ENCODE measurements around the gene CYP4F11.
"Not testable (repeated sequence)": the region's sequence is repeated elsewhere in the genome, so short reads cannot be mapped to it uniquely, and the experiment has no call there.

CYP4F11 gene

GRCh38 chr19:15902898-15903297 lies 31.4 kb downstream of the CYP4F11 start:
- H3K36me3 Mint-ChIP-seq (ENCODE audit: low read depth); intact Hi-C loops (cut with micrococcal nuclease); H3K4me1 Mint-ChIP-seq (ENCODE audit: low read depth); H3K27me3 Mint-ChIP-seq; H3K4me3 Mint-ChIP-seq; H3K27ac Mint-ChIP-seq: not testable (repeated sequence)
- peaks cover 14% of the 10 kb centered on the region for H3K9me3 Mint-ChIP-seq

- Mint-ChIP-seq H3K4me1 (ENCODE audit: low read depth) (peaks cover 9% of the 10 kb centered on the region), H3K27ac (no peak overlapping the region), H3K9me3 (peaks cover 14% of the 10 kb centered on the region), H3K27me3 (peaks cover 9% of the 10 kb centered on the region), H3K36me3 (ENCODE audit: low read depth) (no peaks in the 10 kb centered on the region), H3K4me3 (no peak overlapping the region)
- intact Hi-C loops (cut with micrococcal nuclease), result no loop called here
These were observed 32.1 kb downstream of the CYP4F11 start for GRCh38 chr19:15902254-15902653.

- intact Hi-C loops (cut with micrococcal nuclease), result no loop called here
- H3K27me3 Mint-ChIP-seq, result peaks cover 9% of the 10 kb centered on the region
- H3K36me3 Mint-ChIP-seq (ENCODE audit: low read depth), result no peaks in the 10 kb centered on the region
- no peak overlapping the region for H3K27ac Mint-ChIP-seq
- peaks cover 14% of the 10 kb centered on the region for H3K9me3 Mint-ChIP-seq
- H3K4me3 Mint-ChIP-seq, result peak overlapping the region; percentile 22
- H3K4me1 Mint-ChIP-seq (ENCODE audit: low read depth), result peaks cover 17% of the 10 kb centered on the region
These were observed 33.8 kb downstream of the CYP4F11 start for GRCh38 chr19:15900504-15900903.

GRCh38 chr19:15900032-15900431 lies 34.3 kb downstream of the CYP4F11 start:
- Mint-ChIP-seq H3K4me1 (ENCODE audit: low read depth) (peaks cover 17% of the 10 kb centered on the region), H3K4me3 (peak overlapping the region; percentile 35), H3K9me3 (peaks cover 11% of the 10 kb centered on the region)
- H3K27me3 Mint-ChIP-seq; H3K36me3 Mint-ChIP-seq (ENCODE audit: low read depth); H3K27ac Mint-ChIP-seq; intact Hi-C loops (cut with micrococcal nuclease): not testable (repeated sequence)

- intact Hi-C loops (cut with micrococcal nuclease); H3K27ac Mint-ChIP-seq; H3K27me3 Mint-ChIP-seq; H3K36me3 Mint-ChIP-seq (ENCODE audit: low read depth); H3K9me3 Mint-ChIP-seq: not testable (repeated sequence)
- H3K4me1 Mint-ChIP-seq (ENCODE audit: low read depth), result peaks cover 17% of the 10 kb centered on the region
- peak overlapping the region; percentile 35 for H3K4me3 Mint-ChIP-seq
These were observed 34.8 kb downstream of the CYP4F11 start for GRCh38 chr19:15899561-15899960.

GRCh38 chr19:15897738-15898276 lies 36.5 kb downstream of the CYP4F11 start, which contains the start of gene CYP4F2:
Gene CYP4F2, minus strand, starts transcription at chr19:15898074. Its CDS starts 463 bp downstream, at chr19:15897611.
- intact Hi-C loops (cut with micrococcal nuclease), result no loop called here
- Mint-ChIP-seq H3K36me3 (ENCODE audit: low read depth) (no peaks in the 10 kb centered on the region), H3K27ac (no peak within 1 kb of the TSS), H3K9me3 (no peaks in the 10 kb centered on the region), H3K4me3 (no peak within 1 kb of the TSS), H3K27me3 (peaks cover 9% of the 10 kb centered on the region), H3K4me1 (ENCODE audit: low read depth) (peaks cover 17% of the 10 kb centered on the region)

- Mint-ChIP-seq H3K27ac (no peak overlapping the region), H3K27me3 (peaks cover 9% of the 10 kb centered on the region), H3K4me3 (no peak overlapping the region), H3K9me3 (no peaks in the 10 kb centered on the region), H3K36me3 (ENCODE audit: low read depth) (no peaks in the 10 kb centered on the region), H3K4me1 (ENCODE audit: low read depth) (peaks cover 17% of the 10 kb centered on the region)
- intact Hi-C loops (cut with micrococcal nuclease), result no loop called here
These were observed 37.1 kb downstream of the CYP4F11 start for GRCh38 chr19:15897026-15897737.

- no peak overlapping the region for H3K27ac Mint-ChIP-seq
- H3K27me3 Mint-ChIP-seq, result peaks cover 9% of the 10 kb centered on the region
- H3K4me1 Mint-ChIP-seq (ENCODE audit: low read depth), result peaks cover 17% of the 10 kb centered on the region
- no peaks in the 10 kb centered on the region for H3K9me3 Mint-ChIP-seq
- intact Hi-C loops (cut with micrococcal nuclease), result no loop called here
- no peak overlapping the region for H3K4me3 Mint-ChIP-seq
- H3K36me3 Mint-ChIP-seq (ENCODE audit: low read depth), result no peaks in the 10 kb centered on the region
These were observed 38.4 kb downstream of the CYP4F11 start for GRCh38 chr19:15895876-15896430.

- peaks cover 11% of the 10 kb centered on the region for H3K4me1 Mint-ChIP-seq (ENCODE audit: low read depth)
- no peaks in the 10 kb centered on the region for H3K36me3 Mint-ChIP-seq (ENCODE audit: low read depth)
- no peaks in the 10 kb centered on the region for H3K9me3 Mint-ChIP-seq
- no peak overlapping the region for H3K4me3 Mint-ChIP-seq
- H3K27ac Mint-ChIP-seq, result no peak overlapping the region
- H3K27me3 Mint-ChIP-seq, result peaks cover under 1% of the 10 kb centered on the region
- intact Hi-C loops (cut with micrococcal nuclease), result no loop called here
These were observed 40.0 kb downstream of the CYP4F11 start for GRCh38 chr19:15894359-15894758.

GRCh38 chr19:15893477-15893876 lies 40.9 kb downstream of the CYP4F11 start:
- Mint-ChIP-seq H3K27ac (no peak overlapping the region), H3K9me3 (no peaks in the 10 kb centered on the region), H3K36me3 (ENCODE audit: low read depth) (no peaks in the 10 kb centered on the region), H3K4me3 (no peak overlapping the region), H3K4me1 (ENCODE audit: low read depth) (peaks cover 11% of the 10 kb centered on the region), H3K27me3 (no peaks in the 10 kb centered on the region)
- intact Hi-C loops (cut with micrococcal nuclease), result no loop called here

- Mint-ChIP-seq H3K4me1 (ENCODE audit: low read depth) (peaks cover 6% of the 10 kb centered on the region), H3K4me3 (no peak overlapping the region), H3K36me3 (ENCODE audit: low read depth) (no peaks in the 10 kb centered on the region), H3K27me3 (no peaks in the 10 kb centered on the region), H3K9me3 (no peaks in the 10 kb centered on the region), H3K27ac (no peak overlapping the region)
- intact Hi-C loops (cut with micrococcal nuclease), result no loop called here
These were observed 42.3 kb downstream of the CYP4F11 start for GRCh38 chr19:15892012-15892411.

- H3K4me3 Mint-ChIP-seq, result no peak overlapping the region
- intact Hi-C loops (cut with micrococcal nuclease), result no loop called here
- H3K27ac Mint-ChIP-seq, result no peak overlapping the region
- H3K9me3 Mint-ChIP-seq, result no peaks in the 10 kb centered on the region
- no peaks in the 10 kb centered on the region for H3K4me1 Mint-ChIP-seq (ENCODE audit: low read depth)
- H3K36me3 Mint-ChIP-seq (ENCODE audit: low read depth), result no peaks in the 10 kb centered on the region
- no peaks in the 10 kb centered on the region for H3K27me3 Mint-ChIP-seq
These were observed 42.9 kb downstream of the CYP4F11 start for GRCh38 chr19:15891434-15891833.

GRCh38 chr19:15889339-15889738 lies 45.0 kb downstream of the CYP4F11 start:
- H3K27ac Mint-ChIP-seq; intact Hi-C loops (cut with micrococcal nuclease); H3K36me3 Mint-ChIP-seq (ENCODE audit: low read depth); H3K4me3 Mint-ChIP-seq; H3K4me1 Mint-ChIP-seq (ENCODE audit: low read depth); H3K9me3 Mint-ChIP-seq; H3K27me3 Mint-ChIP-seq: not testable (repeated sequence)

- H3K27ac Mint-ChIP-seq, result no peak overlapping the region
- H3K4me1 Mint-ChIP-seq (ENCODE audit: low read depth), result no peaks in the 10 kb centered on the region
- H3K36me3 Mint-ChIP-seq (ENCODE audit: low read depth), result no peaks in the 10 kb centered on the region
- H3K27me3 Mint-ChIP-seq, result no peaks in the 10 kb centered on the region
- H3K4me3 Mint-ChIP-seq, result no peak overlapping the region
- no peaks in the 10 kb centered on the region for H3K9me3 Mint-ChIP-seq
- intact Hi-C loops (cut with micrococcal nuclease), result loop anchor here (2.0 kb wide), 1 partner anchor 19 kb away; no protein-coding TSS in a partner anchor
These were observed 48.4 kb downstream of the CYP4F11 start for GRCh38 chr19:15885919-15886318.

Measured in dendritic cell treated with granulocyte-macrophage colony-stimulating factor and Interleukin-4, amounts not matched to agents 40 ng/mL and 50 ng/mL, for 4 days (primary cell).